GM12878 (cell line): ENCODE data around the gene LARGE1.

Experiments
- CBX5 ChIP-seq: sonication (generic); IDR thresholded peaks from 2 replicates; pipeline ENCODE4 v1.6.1; 2016; ENCODE audit warnings: low read depth, moderate library complexity, mild to moderate bottlenecking, inconsistent platforms
- ESRRA ChIP-seq: IDR thresholded peaks from 2 replicates; pipeline ENCODE4 v1.6.1; 2012; ENCODE audit warnings: mild to moderate bottlenecking, low read length, improper control_type of control experiment
- EZH2 ChIP-seq: IDR thresholded peaks from 2 replicates; pipeline ENCODE4 v1.6.1; 2012; ENCODE audit warnings: low read depth, mild to moderate bottlenecking, control low read depth, inconsistent platforms, low read length, borderline replicate concordance; ENCODE audit not compliant: control insufficient read depth
- HCFC1 ChIP-seq: fragments of 150-350 bp; IDR thresholded peaks from 2 replicates; pipeline ENCODE4 v1.6.1; 2014; ENCODE audit warnings: low read length
- JUND ChIP-seq: IDR thresholded peaks from 2 replicates; pipeline ENCODE4 v1.6.1; 2012; ENCODE audit warnings: low read depth, mild to moderate bottlenecking, low read length, improper control_type of control experiment, moderate library complexity
- MTA2 ChIP-seq: fragments of 450-650 bp; IDR thresholded peaks from 2 replicates; pipeline ENCODE4 v1.6.1; 2016; ENCODE audit warnings: low read depth, mild to moderate bottlenecking, moderate library complexity
- MTA3 ChIP-seq: IDR thresholded peaks from 2 replicates; pipeline ENCODE4 v1.6.1; 2012; ENCODE audit warnings: low read length, inconsistent platforms, borderline replicate concordance
- NFYA ChIP-seq: IDR thresholded peaks from 2 replicates; pipeline ENCODE4 v1.6.1; 2011; ENCODE audit warnings: low read depth, mild to moderate bottlenecking, low read length, improper control_type of control experiment, borderline replicate concordance
- POLR2A ChIP-seq: IDR thresholded peaks from 2 replicates; pipeline ENCODE4 v1.6.1; 2011; ENCODE audit warnings: low read depth, mild to moderate bottlenecking, low read length
- WRNIP1 ChIP-seq: IDR thresholded peaks from 2 replicates; pipeline ENCODE4 v1.6.1; 2011; ENCODE audit warnings: low read depth, low read length, improper control_type of control experiment, borderline replicate concordance
- ZBTB4 ChIP-seq: fragments of 450-650 bp; formaldehyde crosslinking; IDR thresholded peaks from 2 replicates; pipeline ENCODE4 v1.4.0; 2022; ENCODE audit warnings: mild to moderate bottlenecking, moderate library complexity
- TF ChIP-seq, protein P1 (sequence below), 3 experiments: IDR thresholded peaks in 2 of 3; conservative IDR thresholded peaks in 1 of 3; 2 replicates each; pipeline ENCODE4 v1.5.1; 2011; ENCODE audit warnings: low read depth in 3 of 3, low read length in 3 of 3, mild to moderate bottlenecking in 3 of 3, control low read depth in 2 of 3, moderate library complexity in 2 of 3, inconsistent platforms in 1 of 3, mixed read lengths in 1 of 3; ENCODE audit not compliant: control insufficient read depth in 2 of 3, insufficient read depth in 1 of 3; ENCODE audit errors: extremely low read depth in 1 of 3
- TF ChIP-seq, protein P2 (sequence below): fragments of 450-650 bp; IDR thresholded peaks from 2 replicates; pipeline ENCODE4 v1.6.1; 2016; ENCODE audit warnings: mild to moderate bottlenecking, moderate library complexity, borderline replicate concordance

- TF ChIP-seq, protein P1, sequence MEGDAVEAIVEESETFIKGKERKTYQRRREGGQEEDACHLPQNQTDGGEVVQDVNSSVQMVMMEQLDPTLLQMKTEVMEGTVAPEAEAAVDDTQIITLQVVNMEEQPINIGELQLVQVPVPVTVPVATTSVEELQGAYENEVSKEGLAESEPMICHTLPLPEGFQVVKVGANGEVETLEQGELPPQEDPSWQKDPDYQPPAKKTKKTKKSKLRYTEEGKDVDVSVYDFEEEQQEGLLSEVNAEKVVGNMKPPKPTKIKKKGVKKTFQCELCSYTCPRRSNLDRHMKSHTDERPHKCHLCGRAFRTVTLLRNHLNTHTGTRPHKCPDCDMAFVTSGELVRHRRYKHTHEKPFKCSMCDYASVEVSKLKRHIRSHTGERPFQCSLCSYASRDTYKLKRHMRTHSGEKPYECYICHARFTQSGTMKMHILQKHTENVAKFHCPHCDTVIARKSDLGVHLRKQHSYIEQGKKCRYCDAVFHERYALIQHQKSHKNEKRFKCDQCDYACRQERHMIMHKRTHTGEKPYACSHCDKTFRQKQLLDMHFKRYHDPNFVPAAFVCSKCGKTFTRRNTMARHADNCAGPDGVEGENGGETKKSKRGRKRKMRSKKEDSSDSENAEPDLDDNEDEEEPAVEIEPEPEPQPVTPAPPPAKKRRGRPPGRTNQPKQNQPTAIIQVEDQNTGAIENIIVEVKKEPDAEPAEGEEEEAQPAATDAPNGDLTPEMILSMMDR (IDR thresholded peaks at IDR 0.05 in 2 of 3, conservative IDR thresholded peaks at IDR 0.05 in 1 of 3; ENCODE audit: control insufficient read depth in 2 of 3, extremely low read depth in 1 of 3, insufficient read depth in 1 of 3, low read depth in 3 of 3, low read length in 3 of 3): no peak
- TF ChIP-seq EZH2 (no peak), NFYA (no peak), WRNIP1 (no peak), MTA3 (no peak), JUND (no peak), MTA2 (no peak), HCFC1 (no peak), ESRRA (no peak), ZBTB4 (CRISPR knock-in tag) (no peak), POLR2A (no peak), CBX5 (no peak)
- TF ChIP-seq, protein P2, sequence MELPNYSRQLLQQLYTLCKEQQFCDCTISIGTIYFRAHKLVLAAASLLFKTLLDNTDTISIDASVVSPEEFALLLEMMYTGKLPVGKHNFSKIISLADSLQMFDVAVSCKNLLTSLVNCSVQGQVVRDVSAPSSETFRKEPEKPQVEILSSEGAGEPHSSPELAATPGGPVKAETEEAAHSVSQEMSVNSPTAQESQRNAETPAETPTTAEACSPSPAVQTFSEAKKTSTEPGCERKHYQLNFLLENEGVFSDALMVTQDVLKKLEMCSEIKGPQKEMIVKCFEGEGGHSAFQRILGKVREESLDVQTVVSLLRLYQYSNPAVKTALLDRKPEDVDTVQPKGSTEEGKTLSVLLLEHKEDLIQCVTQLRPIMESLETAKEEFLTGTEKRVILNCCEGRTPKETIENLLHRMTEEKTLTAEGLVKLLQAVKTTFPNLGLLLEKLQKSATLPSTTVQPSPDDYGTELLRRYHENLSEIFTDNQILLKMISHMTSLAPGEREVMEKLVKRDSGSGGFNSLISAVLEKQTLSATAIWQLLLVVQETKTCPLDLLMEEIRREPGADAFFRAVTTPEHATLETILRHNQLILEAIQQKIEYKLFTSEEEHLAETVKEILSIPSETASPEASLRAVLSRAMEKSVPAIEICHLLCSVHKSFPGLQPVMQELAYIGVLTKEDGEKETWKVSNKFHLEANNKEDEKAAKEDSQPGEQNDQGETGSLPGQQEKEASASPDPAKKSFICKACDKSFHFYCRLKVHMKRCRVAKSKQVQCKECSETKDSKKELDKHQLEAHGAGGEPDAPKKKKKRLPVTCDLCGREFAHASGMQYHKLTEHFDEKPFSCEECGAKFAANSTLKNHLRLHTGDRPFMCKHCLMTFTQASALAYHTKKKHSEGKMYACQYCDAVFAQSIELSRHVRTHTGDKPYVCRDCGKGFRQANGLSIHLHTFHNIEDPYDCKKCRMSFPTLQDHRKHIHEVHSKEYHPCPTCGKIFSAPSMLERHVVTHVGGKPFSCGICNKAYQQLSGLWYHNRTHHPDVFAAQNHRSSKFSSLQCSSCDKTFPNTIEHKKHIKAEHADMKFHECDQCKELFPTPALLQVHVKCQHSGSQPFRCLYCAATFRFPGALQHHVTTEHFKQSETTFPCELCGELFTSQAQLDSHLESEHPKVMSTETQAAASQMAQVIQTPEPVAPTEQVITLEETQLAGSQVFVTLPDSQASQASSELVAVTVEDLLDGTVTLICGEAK: no peak
Measured at GRCh38 chr22:33555814-33556522, 364.3 kb downstream of the LARGE1 start.
